GM12878 (cell line): ENCODE measurements around the gene ARHGAP26. TPM values are rescaled to one million over a fixed set of nuclear protein-coding genes. Genes with fewer than 3 reads are reported as not detected.

Source experiments
- ATAC-seq: fragments of 200-7000 bp; cut with Tn5 transposase; 3 replicates; pipeline ENCODE4 v1.9.1; 2020; ENCODE audit warnings: mild to moderate bottlenecking, moderate library complexity
- BruUV-seq: library from RNA; stranded (reverse); fragments of 400-500 nt; replicated peaks from 2 replicates; lab custom pipeline; 2021; lab: Mats Ljungman, UMichigan
- CTCF ChIA-PET: fragments of 300-600 bp; sonication (Branson Sonifier 250); formaldehyde crosslinking; extraction: SDS; loops from one replicate; lab custom pipeline; 2021; ENCODE audit warnings: inconsistent platforms; lab: Yijun Ruan, JAX
- POLR2A ChIA-PET: fragments of 350-600 bp; formaldehyde crosslinking; extraction: SDS; loops from one replicate; lab custom pipeline; 2021; ENCODE audit warnings: inconsistent platforms; lab: Charles Lee
- RAD21 ChIA-PET: fragments of 300-600 bp; sonication (Branson Sonifier 250); formaldehyde crosslinking; loops from one replicate; lab custom pipeline; 2023; ENCODE audit warnings: antibody characterized with exemption; ENCODE audit not compliant: unreplicated experiment; lab: Charles Lee
- SMC1A ChIA-PET: fragments of 300-600 bp; sonication (Branson Sonifier 250); formaldehyde crosslinking; loops from one replicate; lab custom pipeline; 2023; ENCODE audit not compliant: unreplicated experiment, uncharacterized antibody; lab: Charles Lee
- DNase-seq: peaks from one replicate; pipeline ENCODE4 v3.0.0-alpha.2; 2011; ENCODE audit warnings: low read depth, low spot score
- FAIRE-seq: peaks from 3 replicates; lab custom pipeline; 2011; peaks lifted over from hg19 to GRCh38; lab: Jason Lieb, UNC
- H2AFZ ChIP-seq: 2 replicates; pipeline ENCODE4 v1.6.0; 2011; ENCODE audit warnings: low read depth, low read length, control low read depth; ENCODE audit not compliant: control insufficient read depth
- H3K27ac ChIP-seq: 2 replicates; pipeline ENCODE4 v1.5.1; 2011; ENCODE audit warnings: control low read depth; ENCODE audit not compliant: control insufficient read depth, insufficient read depth
- H3K27me3 ChIP-seq, 2 experiments: replicated peaks in 1 of 2; 2 replicates each; pipeline versions ENCODE4 v1.6.0 to v1.6.1; 2011; ENCODE audit warnings: low read length in 1 of 2; ENCODE audit not compliant: control insufficient read depth in 2 of 2, insufficient read depth in 2 of 2
- H3K36me3 ChIP-seq, 2 experiments: 2 replicates each; pipeline ENCODE4 v1.5.1; 2011; ENCODE audit warnings: low read length in 1 of 2; ENCODE audit not compliant: control insufficient read depth in 2 of 2, insufficient read depth in 2 of 2
- H3K4me1 ChIP-seq: 2 replicates; pipeline ENCODE4 v1.6.1; 2011; ENCODE audit warnings: mild to moderate bottlenecking, low read length, moderate library complexity, mixed read lengths; ENCODE audit not compliant: control insufficient read depth, insufficient read depth
- H3K4me2 ChIP-seq: 2 replicates; pipeline ENCODE4 v1.6.0; 2011; ENCODE audit warnings: control low read depth; ENCODE audit not compliant: control insufficient read depth, insufficient read depth
- H3K4me3 ChIP-seq: fragments of 200-600 bp; sonication (generic); 2 replicates; pipeline ENCODE4 v1.5.1; 2016
- H3K79me2 ChIP-seq: 2 replicates; pipeline ENCODE4 v1.6.0; 2011; ENCODE audit warnings: low read length; ENCODE audit not compliant: control insufficient read depth, insufficient read depth
- H3K9ac ChIP-seq: 2 replicates; pipeline ENCODE4 v1.8.0; 2011; ENCODE audit warnings: low read length, control low read depth, mixed read lengths; ENCODE audit not compliant: control insufficient read depth, insufficient read depth
- H3K9me3 ChIP-seq: replicated peaks from 3 replicates; pipeline ENCODE4 v1.5.1; 2011; ENCODE audit warnings: mild to moderate bottlenecking, low read length; ENCODE audit not compliant: control insufficient read depth, insufficient read depth
- H4K20me1 ChIP-seq: 2 replicates; pipeline ENCODE4 v1.6.0; 2011; ENCODE audit not compliant: control insufficient read depth, insufficient read depth
- ATF2 ChIP-seq: IDR thresholded peaks from 2 replicates; pipeline ENCODE4 v1.6.1; 2012; ENCODE audit warnings: low read length, inconsistent platforms
- CHD4 ChIP-seq: fragments of 200-600 bp; sonication (generic); IDR thresholded peaks from 2 replicates; pipeline ENCODE4 v1.6.1; 2016; ENCODE audit warnings: mild to moderate bottlenecking
- IKZF2 ChIP-seq, 2 experiments: fragments of 450-650 bp; IDR thresholded peaks; 2 replicates each; pipeline ENCODE4 v1.6.1; 2017; ENCODE audit warnings: mild to moderate bottlenecking in 2 of 2, moderate library complexity in 2 of 2
- IRF4 ChIP-seq: IDR thresholded peaks from 2 replicates; pipeline ENCODE4 v1.6.1; 2011; ENCODE audit warnings: low read depth, low read length
- MEF2B ChIP-seq: fragments of 450-650 bp; IDR thresholded peaks from 2 replicates; pipeline ENCODE4 v1.6.1; 2018; ENCODE audit warnings: mild to moderate bottlenecking, moderate library complexity; ENCODE audit not compliant: partially characterized antibody, poor library complexity, severe bottlenecking
- MLLT1 ChIP-seq: fragments of 450-650 bp; IDR thresholded peaks from 2 replicates; pipeline ENCODE4 v1.6.1; 2016; ENCODE audit warnings: mild to moderate bottlenecking
- RELB ChIP-seq: fragments of 450-650 bp; IDR thresholded peaks from 2 replicates; pipeline ENCODE4 v1.6.1; 2017; ENCODE audit warnings: low read depth, mild to moderate bottlenecking, moderate library complexity
- SPI1 ChIP-seq: IDR thresholded peaks from 2 replicates; pipeline ENCODE4 v1.6.1; 2011; ENCODE audit warnings: low read depth, mild to moderate bottlenecking, low read length, moderate library complexity, borderline replicate concordance; ENCODE audit not compliant: insufficient read depth
- ZBED1 ChIP-seq: IDR thresholded peaks from 2 replicates; pipeline ENCODE4 v1.6.1; 2016; ENCODE audit warnings: borderline replicate concordance
- ZNF687 ChIP-seq: fragments of 450-650 bp; IDR thresholded peaks from 2 replicates; pipeline ENCODE4 v1.6.1; 2017; ENCODE audit warnings: mild to moderate bottlenecking, moderate library complexity
- WGBS: methylation state at CpG from one replicate; pipeline ENCODE4 v1.1.6; 2016; ENCODE audit warnings: low lambda C conversion rate; ENCODE audit not compliant: insufficient replicate concordance, insufficient coverage; ENCODE audit errors: missing lambda C conversion rate; 5-methylcytosine and 5-hydroxymethylcytosine counted together
- in situ Hi-C: fragments of 300-500 bp; cut with MboI; formaldehyde crosslinking; loops from 9 replicates; pipeline ENCODE4 v1.14.3; 2018; ENCODE audit warnings: mixed read lengths
- intact Hi-C: fragments of 100-400 bp; cut with micrococcal nuclease; formaldehyde crosslinking; loops from one replicate; pipeline ENCODE4 v1.14.2; 2022; ENCODE audit not compliant: unreplicated experiment
- polyA plus RNA-seq, 11 experiments: library from polyadenylated mRNA; depleted of rRNA in 4 of 11; unstranded in 6 of 11; stranded (reverse) in 5 of 11; fragments of >200 nt; fragmentation: Nextera tagmentation in 4 of 11; fragmentation: Illumina TruSeq in 1 of 11; extraction: Ambion mirVana in 4 of 11; extraction: Trizol in 1 of 11; gene quantifications; 1 replicate in 1 of 11; 2 replicates in 10 of 11; pipeline versions ENCODE4 v1.2.1 to v1.2.3, GENCODE V29; 2011 to 2016; ENCODE audit warnings: inconsistent platforms in 2 of 11, missing spikeins in 2 of 11, low read depth in 1 of 11
- total RNA-seq, 4 experiments: library from RNA; depleted of rRNA in 3 of 4; stranded (reverse); fragments of >200 nt in 3 of 4; fragmentation: Illumina TruSeq in 1 of 4; extraction: Trizol in 1 of 4; gene quantifications; 2 replicates each; pipeline versions ENCODE4 v1.2.1 to v1.2.3, GENCODE V29; 2013 to 2021

ARHGAP26 gene
- total and polyA plus RNA-seq, 10 of the 15 experiments (the other 5 are each of a cell fraction or from before 2014, with no cell fraction given): 9.4 to 41.5 (median 19.3) TPM

GRCh38 chr5:142725231-142726187, 44.7 kb upstream of the ARHGAP26 start (continued):
- no peak for TF ChIP-seq ZNF687
- TF ChIP-seq, all 136 proteins: peak for 0

GRCh38 chr5:142726188-142726731, 43.9 kb upstream of the ARHGAP26 start:
- FAIRE-seq (no peak), ATAC-seq (peak; percentile 79), DNase-seq (peak; percentile 40)
- Histone ChIP-seq H3K36me3 (no peaks in the 10 kb centered on the region), H3K79me2 (no peaks in the 10 kb centered on the region), H3K9ac (no peak overlapping the region), H3K9me3 (no peaks in the 10 kb centered on the region; the same call in 2 of the 3 replicates), H4K20me1 (no peaks in the 10 kb centered on the region), H3K4me3 (no peak overlapping the region), H3K4me2 (no peak overlapping the region), H3K27me3 (no peaks in the 10 kb centered on the region), H3K4me1 (no peaks in the 10 kb centered on the region; the same call in 1 of the 2 replicates), H3K27ac (no peak overlapping the region), H2AFZ (no peak overlapping the region)
- SMC1A ChIA-PET: no interaction called here
- no TSS peak for BruUV-seq
- POLR2A ChIA-PET: no interaction called here
- intact Hi-C loops: no loop called here
- RAD21 ChIA-PET: no interaction called here
- CTCF ChIA-PET: interaction anchor here (1.1 to 1.5 kb wide), 2 partner anchors 13 to 154 kb away, joined by 3 read pairs; no protein-coding TSS in a partner anchor
- 0% methylated on average over 2 of the region's 2 CpGs for WGBS
- in situ Hi-C loops: no loop called here
- TF ChIP-seq MLLT1: no peak
- peak; percentile 47; the same call in 1 of the 2 replicates for TF ChIP-seq RELB
- no peak for TF ChIP-seq ZBED1
- peak; percentile 51; the same call in 1 of the 2 replicates for TF ChIP-seq ATF2
- TF ChIP-seq IRF4: no peak
- TF ChIP-seq CHD4: no peak
- TF ChIP-seq IKZF2 (IDR thresholded peaks at IDR 0.05): peak in 1 of 2 experiments; percentile 48; a peak in 1 of 4 replicates
- peak; percentile 44; the same call in 1 of the 2 replicates for TF ChIP-seq SPI1
- peak; percentile 57 for TF ChIP-seq MEF2B
